NCI-H2081 treated with DMSO at 0.1 percent for 48 hours (cell line): ENCODE data around the gene CTBP2.

ENCODE experiments used
- DNase-seq: peaks from one replicate; lab custom pipeline; 2025; lab: John Stamatoyannopoulos, UW

The CTBP2 gene

DNA sequence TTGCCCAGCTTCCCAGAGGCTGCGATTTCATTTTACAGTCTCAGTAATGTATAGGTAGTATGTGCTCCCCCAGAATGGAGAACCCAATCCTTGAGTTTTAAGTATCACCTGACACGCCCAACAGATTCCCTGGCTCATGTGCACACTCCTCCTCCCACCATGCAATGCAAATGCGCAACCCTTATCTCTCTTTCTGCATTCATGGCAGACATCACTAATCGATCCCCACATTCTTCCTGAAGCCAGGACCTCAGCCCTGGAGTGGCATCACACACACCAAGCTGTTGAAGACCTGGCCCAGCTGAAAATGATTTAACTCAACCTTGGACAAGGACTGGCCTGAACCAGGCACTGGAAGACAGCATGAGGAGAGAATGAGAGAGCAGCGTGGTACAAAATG, 150.0 kb downstream of the CTBP2 start:
- no peak for DNase-seq

DNA sequence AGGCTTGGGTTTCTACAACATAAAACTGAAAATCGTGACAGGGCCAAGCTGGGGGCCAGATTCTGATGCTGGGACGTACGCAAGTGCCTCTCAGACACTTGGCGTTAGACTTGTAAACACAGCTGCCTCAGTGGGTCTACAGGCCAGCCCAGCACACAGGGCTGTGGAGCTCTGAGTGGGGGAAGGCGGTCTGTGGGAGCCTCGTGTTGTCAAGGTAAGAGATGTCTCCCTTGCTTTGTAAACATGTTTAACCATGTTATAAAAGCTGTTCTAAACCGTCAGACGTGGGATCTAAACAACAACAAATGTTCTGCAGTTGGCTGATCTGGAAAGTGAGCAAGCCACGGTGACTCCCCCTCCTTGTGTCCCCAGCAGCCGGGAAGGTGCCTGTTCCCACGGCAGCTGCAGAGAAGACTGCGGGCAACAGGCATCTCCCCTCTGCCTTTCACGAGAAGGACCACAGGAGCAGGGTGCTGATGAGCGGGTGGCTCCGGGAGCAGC, 150.7 kb downstream of the CTBP2 start:
- no peak for DNase-seq

DNA sequence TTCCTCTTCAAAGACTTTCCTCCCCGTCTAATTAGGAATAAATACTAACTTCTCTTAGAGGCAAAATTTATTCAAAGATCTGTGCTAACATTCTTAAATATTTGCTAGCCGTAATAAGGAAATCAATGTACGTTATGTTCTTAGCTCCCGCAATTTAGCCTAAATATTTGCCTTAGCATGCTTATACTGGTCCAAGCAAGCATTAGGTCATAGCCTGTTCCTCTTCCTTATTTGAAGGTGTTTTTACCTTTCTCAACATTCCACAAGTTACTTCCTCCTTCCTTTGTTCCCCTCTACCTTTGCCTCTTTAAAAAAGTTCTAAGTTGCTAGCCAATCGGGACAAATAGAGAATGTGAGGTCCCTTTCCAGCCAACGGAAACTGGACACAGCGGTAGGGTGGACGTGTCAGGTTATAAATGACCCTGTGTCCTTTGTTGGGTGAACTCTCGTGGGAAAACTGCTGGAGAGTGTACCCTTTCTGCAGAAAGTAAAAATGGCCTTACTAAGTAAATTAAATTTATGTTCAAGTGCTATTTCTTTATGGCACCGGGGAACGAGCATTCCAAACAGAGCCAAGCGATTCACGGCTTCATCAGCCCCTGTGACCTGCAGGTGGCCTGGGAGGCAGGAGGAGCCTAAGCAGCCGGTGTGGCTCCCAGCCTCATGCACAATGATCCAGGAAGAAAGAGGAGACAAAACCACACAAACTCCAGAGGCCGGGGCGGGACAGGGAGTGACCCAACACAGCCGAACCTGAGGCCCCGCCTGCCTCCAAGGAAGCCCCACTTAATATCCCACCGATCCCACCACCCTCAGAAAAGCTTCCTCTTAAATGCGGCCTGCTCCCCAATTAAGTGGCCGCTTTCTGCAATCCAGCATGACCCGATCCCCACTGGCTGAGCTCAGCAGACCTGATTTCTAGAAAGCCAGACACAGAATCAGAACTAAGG, 151.4 kb downstream of the CTBP2 start:
- DNase-seq = no peak

DNA sequence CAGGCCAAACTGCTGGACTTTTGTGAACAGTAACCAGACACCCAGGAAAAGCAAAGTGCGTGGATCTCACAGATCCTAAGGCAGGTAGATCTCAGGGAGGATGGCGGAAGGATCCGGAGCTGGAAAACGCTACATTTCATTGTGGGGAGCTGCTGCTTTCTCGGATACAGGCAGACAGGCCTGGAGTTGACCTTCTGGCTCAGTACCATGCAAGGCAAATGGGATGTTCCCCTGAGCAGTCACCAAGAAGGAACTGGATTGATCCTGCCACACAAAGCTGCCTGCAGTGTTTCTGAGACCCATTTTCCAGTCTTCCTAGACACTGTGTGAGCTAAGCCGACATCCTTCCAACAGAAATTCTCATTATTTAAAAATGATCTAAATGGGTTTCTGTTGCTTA, 152.9 kb downstream of the CTBP2 start:
- no peak for DNase-seq

DNA sequence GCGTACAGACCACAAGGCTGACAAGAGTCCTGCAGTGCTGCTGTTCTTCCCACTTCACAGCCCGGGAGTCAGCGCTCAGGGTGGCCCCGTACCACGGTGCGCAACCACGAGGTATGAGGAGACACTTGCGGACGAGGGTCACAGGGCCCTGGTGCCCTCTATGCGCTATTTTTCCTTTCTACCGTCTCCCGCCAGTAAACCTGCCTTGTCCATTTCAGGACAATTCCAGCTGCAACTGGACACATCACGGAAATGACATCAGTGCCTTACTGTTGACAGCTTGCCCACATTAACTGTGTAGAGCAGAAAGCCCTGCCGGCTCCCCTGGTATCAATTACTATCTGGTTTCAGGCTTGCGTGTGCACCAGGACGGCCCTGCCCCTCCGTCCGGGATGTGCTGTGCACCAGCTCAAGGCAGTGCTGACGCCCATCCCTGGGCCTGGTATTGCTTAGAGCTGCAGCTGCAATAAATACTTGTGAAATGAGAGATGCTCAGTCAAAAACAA, 153.4 kb downstream of the CTBP2 start:
- no peak for DNase-seq

DNA sequence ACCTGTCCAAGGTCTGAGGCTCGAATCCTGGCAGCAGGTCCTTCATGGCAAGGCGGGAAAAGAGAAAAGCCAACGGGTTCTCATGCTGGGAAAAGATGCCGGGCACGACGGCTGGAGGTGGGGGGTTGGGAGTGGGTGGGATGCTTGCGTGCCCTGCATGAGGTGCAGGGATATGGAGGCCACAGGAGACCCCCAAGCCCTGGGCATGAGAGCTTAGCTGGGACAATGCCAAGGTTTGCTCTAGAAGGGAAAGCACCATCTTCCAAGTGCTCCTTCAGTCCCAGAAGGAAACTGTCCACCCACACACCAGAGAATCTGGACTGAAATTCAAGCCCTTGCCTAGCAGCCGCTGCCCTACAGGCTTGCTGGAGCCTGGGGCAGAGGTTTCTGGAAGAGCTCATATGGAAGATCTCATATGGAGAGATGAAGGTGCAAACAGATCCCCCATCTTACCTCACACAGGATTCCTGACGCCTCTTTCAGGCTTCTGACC, 154.1 kb downstream of the CTBP2 start:
- no peak for DNase-seq

DNA sequence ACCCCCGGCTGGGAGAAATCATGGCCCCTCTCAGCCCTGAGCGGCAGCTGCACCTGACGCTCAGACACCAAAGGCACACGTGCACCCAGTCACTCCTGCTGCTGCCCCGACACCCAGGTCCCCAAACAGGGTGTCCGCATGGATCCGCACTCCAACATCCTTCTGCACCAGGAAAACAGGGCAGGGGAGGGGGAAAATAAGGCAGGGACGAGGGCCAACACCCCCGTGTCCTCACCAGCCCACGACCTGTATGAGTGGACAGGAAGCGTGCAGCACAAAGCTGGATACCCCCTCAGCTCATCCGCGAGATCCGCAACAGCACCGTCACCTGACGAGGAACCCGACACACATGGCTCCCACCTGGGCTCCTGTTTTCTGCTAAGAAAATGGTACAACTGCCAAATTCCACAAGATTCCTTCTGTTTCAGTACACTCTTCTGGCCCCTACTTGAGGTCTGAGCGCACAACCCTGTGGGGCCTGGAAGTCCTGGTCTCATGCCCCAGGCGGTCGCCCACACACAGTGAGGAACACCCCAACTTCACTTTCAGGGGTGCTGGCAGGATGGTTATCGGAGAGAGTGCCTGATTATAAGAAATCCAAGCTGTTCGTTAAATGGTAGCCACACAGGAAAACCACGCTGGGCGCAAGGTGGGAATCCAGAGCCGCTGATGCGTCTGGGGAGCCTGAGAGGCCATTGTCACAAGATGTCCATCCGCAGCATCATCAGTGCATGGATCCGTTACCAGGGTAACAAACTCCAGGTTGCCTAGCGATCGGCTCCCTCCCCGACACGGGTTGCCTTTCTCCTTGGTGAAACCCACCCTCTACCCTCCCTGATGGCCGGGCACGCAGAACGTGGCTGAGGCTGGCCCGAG, 154.8 kb downstream of the CTBP2 start:
- DNase-seq = no peak

DNA sequence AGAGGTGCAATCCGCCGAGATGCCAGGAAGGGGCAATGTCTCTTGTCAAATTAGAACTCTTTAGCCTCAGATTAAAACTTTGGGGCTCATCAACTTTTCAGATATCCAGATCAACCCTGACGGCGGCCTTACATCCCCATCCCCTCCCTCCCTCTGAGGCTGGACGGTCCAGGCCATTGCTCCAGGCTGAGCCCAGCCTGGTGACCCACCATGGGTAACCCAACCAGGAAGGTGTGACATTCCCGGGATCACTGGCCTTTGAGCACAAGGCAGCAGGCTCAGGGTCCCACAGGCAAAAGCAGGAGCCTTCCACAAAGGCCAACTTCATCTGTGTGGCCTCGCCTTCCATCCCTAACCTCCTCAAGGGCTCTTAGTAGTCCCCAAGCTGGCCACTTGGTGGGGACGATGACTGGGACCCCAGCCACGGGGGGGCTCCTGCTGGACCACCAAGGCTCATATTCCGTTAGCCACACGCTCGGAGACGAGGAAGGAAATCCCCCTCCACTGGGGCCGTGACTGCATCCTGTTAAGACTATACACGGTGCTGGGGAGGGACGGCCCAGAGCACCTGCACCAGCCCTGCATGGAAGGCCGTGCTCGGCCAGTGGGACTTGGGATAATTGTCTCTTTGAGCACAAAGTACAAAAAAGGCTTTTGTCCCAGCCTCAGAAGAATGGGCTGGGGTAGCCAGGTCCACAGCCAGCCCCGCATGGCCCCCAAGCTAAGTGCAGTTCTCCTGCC, 155.6 kb downstream of the CTBP2 start:
- DNase-seq = no peak

DNA sequence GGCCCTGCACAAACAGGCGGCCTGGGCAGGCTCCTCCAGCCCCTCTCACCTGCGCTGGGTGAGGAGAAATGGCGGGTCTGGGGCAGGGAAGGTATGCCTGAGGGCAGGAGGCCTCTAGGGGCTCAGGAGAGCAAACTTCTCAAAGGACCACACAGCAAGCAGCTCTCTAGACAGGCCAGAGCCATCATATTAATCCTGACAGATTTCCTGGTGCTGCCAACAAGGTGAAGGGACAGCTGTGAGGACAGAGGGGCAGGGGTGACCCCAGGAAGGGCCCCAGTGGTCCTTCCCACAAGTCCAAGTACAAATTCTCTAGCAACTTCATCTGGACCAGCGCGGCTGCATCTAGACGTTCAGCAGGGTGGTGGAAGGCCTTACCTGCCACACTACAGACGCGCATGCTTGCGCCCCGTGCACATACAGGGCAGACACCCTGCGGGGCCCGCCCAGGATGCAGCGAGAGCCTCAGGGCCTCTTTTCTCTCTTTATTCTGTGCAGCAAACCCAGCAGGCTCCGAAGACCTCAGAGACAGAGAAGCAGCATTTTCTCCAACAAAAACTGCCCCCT, 156.4 kb downstream of the CTBP2 start:
- no peak for DNase-seq

DNA sequence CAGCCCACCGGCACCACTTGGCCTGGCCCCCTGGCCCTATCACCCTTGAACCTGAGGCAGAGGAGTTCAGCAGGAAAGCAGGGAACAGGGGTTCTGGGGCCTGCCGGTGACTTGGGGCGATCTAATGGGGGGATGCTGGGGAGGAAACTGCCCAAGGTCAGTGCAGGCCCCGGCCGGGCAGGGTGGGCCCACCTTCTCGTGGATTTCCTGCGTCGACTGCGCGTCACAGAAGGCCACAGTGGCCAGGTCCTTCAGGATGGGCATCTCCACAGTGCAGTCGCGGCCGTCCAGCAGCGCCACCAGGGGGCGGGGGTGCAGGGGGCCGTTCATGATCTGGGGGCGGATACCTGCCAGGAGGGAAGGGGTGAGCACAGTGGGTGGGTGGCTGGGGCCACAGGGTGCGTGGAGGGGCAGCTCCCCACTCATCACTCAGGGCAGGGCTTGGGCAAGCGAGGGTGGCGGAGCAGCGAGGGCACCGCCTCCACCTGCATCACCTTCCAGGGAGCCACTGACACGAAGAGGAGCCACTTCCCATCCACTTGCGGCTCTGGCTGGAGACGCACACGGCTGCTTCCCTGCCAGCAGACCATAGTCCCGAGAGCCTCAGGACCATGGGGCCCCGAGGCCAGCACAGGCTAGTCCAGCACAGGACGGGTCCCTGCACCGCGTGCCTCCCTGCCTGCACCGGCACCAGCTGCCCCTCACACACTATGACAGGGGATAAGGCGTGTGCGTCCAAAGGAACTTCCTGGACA, 157.0 kb downstream of the CTBP2 start:
- no peak for DNase-seq

DNA sequence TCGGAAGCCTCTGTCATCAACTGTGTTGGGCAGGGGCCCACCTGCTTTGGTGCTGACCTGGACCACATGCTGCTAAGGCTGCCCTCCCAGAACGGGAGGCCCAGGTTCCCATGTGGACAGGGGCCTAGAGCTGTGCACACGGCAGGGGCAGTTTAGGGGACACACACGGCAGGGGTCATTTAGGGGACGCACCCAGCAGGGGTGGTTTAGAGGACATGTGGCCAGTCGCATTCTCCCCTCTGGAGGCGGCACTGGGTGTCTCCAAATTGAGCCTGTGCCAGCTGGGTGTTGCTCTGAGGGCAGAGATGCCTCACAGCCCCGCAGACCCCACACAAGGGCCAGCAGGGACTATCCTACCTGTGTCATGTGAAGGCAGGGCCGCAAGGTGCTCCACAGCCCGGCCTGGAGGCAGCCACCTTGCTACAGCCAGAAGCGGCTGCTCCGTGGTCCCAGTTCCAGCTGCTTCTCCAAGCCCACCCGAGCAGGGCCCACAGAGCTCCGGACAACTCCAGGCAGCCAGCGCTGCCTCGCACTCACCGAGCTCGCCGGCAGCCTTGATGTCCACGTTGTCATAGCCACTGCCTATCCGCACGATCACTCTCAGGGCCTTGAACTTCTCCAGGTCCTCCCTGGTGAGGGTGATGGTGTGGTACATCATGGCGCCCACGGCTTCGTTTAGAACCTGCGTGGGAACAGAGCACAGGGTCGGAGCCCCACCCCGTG, 157.8 kb downstream of the CTBP2 start:
- DNase-seq = no peak

DNA sequence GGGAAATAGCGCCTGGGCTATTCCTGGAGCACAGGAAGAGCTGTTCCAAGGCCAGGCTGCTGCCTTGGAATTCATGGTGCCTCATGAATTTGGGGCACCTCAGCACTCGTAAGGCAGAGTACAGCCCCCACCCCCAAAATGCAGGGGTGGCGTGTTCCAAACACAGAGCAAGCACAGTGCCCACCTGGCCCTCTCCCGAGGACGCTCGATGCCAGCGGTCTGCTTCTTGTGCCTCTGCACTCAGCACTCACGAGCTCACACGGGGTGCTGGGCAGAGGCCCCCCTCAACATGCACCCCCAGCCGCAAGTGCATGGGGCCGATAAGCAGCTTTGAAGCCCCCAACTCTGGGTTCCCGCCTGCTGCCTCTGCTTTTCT, 158.3 kb downstream of the CTBP2 start:
- DNase-seq = no peak

DNA sequence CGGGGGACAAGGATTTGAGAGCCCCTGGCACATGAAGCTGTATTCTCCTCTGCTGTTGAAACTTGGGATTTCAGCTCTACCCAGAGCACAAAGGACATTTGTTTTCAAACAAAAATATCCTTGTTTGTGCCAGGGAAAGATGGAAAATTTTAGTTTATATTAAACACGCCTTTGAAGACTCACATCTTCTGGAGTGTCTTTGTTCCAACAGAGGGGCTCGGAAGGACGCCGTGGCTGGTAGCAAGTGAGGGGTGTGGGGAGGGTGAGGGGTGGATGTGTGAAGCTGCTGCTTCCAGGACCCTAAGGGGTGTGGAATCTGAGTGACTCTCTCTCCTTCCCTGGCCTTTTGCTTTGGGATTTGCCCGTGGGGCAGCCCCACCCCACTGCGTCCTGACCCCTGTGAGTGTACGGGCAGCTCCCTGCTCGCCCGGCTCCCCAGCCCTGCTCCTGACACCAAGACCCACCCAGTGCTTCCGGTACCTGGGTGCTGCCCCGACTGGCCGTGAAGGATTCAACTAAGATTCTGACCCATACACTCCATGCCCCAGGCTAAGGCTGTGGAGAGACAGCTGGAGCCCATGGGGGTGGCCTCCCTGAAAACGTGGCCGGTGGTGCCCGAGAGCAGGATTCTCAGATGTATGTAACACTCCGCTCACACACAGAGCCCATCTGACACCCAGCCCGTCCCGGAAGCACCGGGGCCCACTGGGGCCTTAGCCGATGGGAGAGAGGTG, 158.9 kb downstream of the CTBP2 start:
- no peak for DNase-seq

DNA sequence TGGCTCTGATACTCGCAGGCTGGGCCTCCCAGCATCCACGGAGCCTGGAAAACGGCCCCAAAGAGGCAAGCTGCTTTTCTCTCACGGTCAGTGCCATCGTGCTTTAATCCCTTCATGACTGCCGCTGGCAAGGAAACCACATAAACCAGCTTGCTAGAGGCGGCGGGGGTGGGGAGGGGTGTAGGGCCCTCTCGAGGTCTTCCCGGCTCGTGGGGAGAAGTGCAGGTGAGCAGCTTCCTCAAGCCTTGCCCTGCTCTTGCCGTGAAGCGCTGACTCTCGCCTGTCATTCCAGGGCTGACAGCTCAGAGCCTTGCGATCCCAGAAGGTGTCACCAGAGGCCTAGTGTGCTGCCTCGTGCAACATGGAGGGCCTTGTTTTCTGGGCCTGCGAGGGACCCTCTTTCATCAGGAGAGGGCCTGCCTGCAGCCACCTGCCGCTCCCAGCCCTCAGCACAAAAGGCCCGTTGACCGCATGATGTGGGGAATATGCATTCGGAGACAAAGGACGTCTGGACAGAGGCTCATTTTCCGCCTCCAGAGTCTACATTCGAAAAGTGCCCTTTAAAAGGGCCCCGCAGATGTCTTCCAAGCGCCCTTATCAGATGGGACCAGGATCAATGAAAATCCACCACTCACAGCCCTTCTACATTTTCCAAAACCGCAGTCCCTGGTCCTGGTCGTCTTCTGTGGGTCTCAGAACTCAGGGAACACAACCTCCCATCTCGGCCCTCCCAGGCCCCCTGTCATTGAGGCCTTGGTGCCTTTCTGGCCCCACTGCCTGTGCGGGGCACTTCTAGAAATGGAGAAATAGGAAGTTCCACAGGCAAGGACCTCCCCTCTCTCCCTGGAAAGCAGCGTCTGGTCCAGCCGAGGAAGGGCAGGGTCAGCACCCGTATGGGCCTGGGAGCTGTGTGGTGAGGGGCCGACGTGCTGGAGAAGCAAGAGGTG, 159.7 kb downstream of the CTBP2 start:
- no peak for DNase-seq

DNA sequence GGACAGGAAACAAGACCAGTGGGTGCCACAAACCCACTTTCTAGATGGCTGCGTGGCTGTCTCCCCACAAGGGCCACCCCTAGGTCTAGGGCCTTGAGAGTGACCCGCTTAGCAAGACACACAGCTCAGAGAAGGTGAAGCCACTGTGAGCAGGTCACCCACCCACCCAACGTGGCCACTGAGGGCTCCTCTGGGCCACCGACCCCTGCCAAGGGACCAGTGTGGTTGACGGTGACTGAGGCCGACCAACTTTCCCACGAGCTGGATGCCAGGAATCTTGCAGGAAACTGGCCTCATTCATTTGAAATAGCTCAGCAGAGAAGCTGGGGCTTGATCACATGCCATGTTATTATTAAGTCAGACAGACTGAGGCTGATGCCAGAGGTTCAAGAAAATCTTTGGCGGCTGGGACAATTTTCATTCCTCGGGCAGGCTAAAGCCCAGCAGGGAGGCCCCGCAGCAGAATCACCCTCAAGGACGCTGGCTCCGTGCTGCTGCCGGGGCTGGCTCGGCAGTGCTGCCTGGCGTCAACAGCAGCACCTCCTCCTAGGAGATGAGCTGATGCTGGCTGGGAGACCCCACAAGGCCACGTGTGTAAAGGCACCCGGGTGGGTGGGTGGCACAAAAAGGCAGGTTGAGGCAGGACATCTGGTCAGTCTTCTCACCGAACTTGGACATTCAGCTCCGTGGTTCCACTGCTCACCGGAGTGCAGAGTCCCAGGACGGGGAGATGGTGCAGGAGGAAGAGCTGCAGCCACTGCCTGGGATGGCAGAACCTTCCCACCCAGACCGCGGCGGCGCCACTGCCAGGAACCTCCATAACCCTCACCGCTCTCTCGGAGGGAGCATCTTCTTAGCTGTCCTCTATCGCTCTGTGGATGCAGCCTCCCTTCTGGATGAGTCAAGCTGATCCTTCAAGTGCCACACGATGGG, 160.7 kb downstream of the CTBP2 start:
- no peak for DNase-seq

DNA sequence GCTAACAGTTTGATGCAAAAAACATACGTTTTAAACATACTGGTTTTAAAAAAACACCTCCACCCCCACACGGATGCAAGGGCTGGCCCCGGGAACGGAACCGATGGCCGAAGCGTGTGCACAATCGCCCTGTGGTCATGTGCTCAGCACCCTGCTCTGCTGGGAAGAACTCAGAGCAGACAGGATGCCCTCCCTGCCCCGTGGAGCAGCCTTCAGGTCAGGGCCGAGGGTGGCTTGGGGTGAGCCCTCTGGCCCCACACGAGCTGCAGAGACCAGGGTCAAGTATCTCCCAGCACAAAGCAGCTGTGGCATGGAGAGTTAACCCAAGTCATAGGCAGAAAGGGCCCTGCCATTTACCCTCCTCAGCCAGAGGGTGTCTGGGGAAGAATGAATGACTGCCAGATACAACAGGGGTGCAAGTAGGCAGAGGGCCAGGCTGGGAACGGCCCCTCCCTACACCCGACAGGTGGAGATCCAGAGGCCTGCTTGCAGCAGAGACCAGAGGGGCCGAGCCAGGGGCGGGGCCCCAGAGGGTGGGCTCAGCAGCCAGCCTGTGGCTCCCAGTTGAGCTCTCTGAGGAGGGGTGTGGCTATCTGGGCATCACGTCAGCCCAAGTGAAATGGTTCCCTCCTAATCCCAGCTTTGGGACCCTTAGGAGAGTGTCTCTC, 161.6 kb downstream of the CTBP2 start:
- no peak for DNase-seq
